GM10266 (cell line): ENCODE results near the gene SH3D19.
"Not testable (repeated sequence)": the region's sequence is repeated elsewhere in the genome, so short reads cannot be mapped to it uniquely, and the experiment has no call there.

Experiments used
- DNase-seq: peaks from one replicate; pipeline ENCODE4 v3.0.0; 2012; ENCODE audit errors: extremely low spot score
- CTCF ChIP-seq: IDR thresholded peaks from 2 replicates; pipeline ENCODE4 v1.5.1; 2012; ENCODE audit warnings: mild to moderate bottlenecking, low read depth; ENCODE audit not compliant: control insufficient read depth, insufficient read depth; ENCODE audit errors: missing control alignments

Gene SH3D19

GRCh38 chr4:151139814-151140213 lies 185.6 kb downstream of the SH3D19 start:
- TF ChIP-seq CTCF, result no peak
- no peak for DNase-seq

- not testable (repeated sequence) for DNase-seq
These were observed 189.4 kb downstream of the SH3D19 start for GRCh38 chr4:151136048-151136447.

- no peak for DNase-seq
- no peak for TF ChIP-seq CTCF
These were observed 192.1 kb downstream of the SH3D19 start for GRCh38 chr4:151133311-151133710.

- DNase-seq, result no peak
These were observed 195.6 kb downstream of the SH3D19 start for GRCh38 chr4:151129796-151130195.

GRCh38 chr4:151117371-151117962 lies 207.9 kb downstream of the SH3D19 start:
- TF ChIP-seq CTCF, result peak; percentile 70

More at GRCh38 chr4:151129796-151130195, 195.6 kb downstream of the SH3D19 start:
- TF ChIP-seq CTCF, result no peak

GRCh38 chr4:151114986-151115385 lies 210.4 kb downstream of the SH3D19 start:
- no peak for DNase-seq
- TF ChIP-seq CTCF, result no peak

More at GRCh38 chr4:151117371-151117962, 207.9 kb downstream of the SH3D19 start:
- DNase-seq, result peak; percentile 62

- TF ChIP-seq CTCF, result no peak
- DNase-seq, result no peak
These were observed 211.1 kb downstream of the SH3D19 start for GRCh38 chr4:151114338-151114737.

- no peak for TF ChIP-seq CTCF
- no peak for DNase-seq
These were observed 215.2 kb downstream of the SH3D19 start for GRCh38 chr4:151110236-151110635.
